SK-N-SH treated with all-trans-retinoic acid at 6 μM for 48 hours (cell line): ENCODE results near the gene PCTP.
A peak's percentile ranks its signal among the peaks of the same experiment; 100 is the strongest.

ENCODE experiments used
- ATAC-seq: fragments of 200-7000 bp; cut with Tn5 transposase; 3 replicates; pipeline ENCODE4 v1.9.1; 2020; ENCODE audit warnings: mild to moderate bottlenecking, moderate library complexity
- ARNTL ChIP-seq: fragments of 450-650 bp; formaldehyde crosslinking; IDR thresholded peaks from 2 replicates; pipeline ENCODE4 v1.5.0; 2020; ENCODE audit warnings: low read depth, mild to moderate bottlenecking, moderate library complexity, borderline replicate concordance
- BACH2 ChIP-seq: fragments of 250-450 bp; sonication (Bioruptor Pico); IDR thresholded peaks from 2 replicates; pipeline ENCODE4 v1.9.0; 2021; ENCODE audit warnings: mild to moderate bottlenecking, borderline replicate concordance
- CSRNP3 ChIP-seq: fragments of 250-450 bp; sonication (Bioruptor Pico); IDR thresholded peaks from 2 replicates; pipeline ENCODE4 v1.5.1; 2021; ENCODE audit warnings: mild to moderate bottlenecking, moderate library complexity
- ESRRG ChIP-seq: fragments of 250-450 bp; sonication (Bioruptor Pico); IDR thresholded peaks from 2 replicates; pipeline ENCODE4 v1.6.1; 2021; ENCODE audit warnings: mild to moderate bottlenecking
- ISL1 ChIP-seq: fragments of 250-450 bp; sonication (Bioruptor Pico); IDR thresholded peaks from 2 replicates; pipeline ENCODE4 v2.1.2; 2022; ENCODE audit warnings: mild to moderate bottlenecking, moderate library complexity
- OSR1 ChIP-seq: fragments of 250-450 bp; sonication (Bioruptor Pico); IDR thresholded peaks from 2 replicates; pipeline ENCODE4 v1.8.0; 2022; ENCODE audit warnings: moderate library complexity, mild to moderate bottlenecking, inconsistent platforms
- PATZ1 ChIP-seq: fragments of 250-450 bp; sonication (Bioruptor Pico); IDR thresholded peaks from 2 replicates; pipeline ENCODE4 v1.8.0; 2020; ENCODE audit warnings: mild to moderate bottlenecking, moderate library complexity, borderline replicate concordance
- POU6F1 ChIP-seq: fragments of 250-450 bp; sonication (Bioruptor Pico); IDR thresholded peaks from 2 replicates; pipeline ENCODE4 v1.8.0; 2021; ENCODE audit warnings: low read depth, mild to moderate bottlenecking, moderate library complexity, borderline replicate concordance
- PPARA ChIP-seq: fragments of 250-450 bp; sonication (Bioruptor Pico); IDR thresholded peaks from 2 replicates; pipeline ENCODE4 v1.5.0; 2020; ENCODE audit warnings: mild to moderate bottlenecking, borderline replicate concordance
- RARB ChIP-seq: fragments of 250-450 bp; sonication (Bioruptor Pico); IDR thresholded peaks from 2 replicates; pipeline ENCODE4 v1.8.0; 2021; ENCODE audit warnings: mild to moderate bottlenecking, moderate library complexity
- SNAI2 ChIP-seq: fragments of 250-450 bp; sonication (Bioruptor Pico); IDR thresholded peaks from 2 replicates; pipeline ENCODE4 v1.5.0; 2020; ENCODE audit warnings: mild to moderate bottlenecking, moderate library complexity
- TCF4 ChIP-seq: fragments of 250-450 bp; sonication (Bioruptor Pico); IDR thresholded peaks from 2 replicates; pipeline ENCODE4 v1.8.0; 2021; ENCODE audit warnings: mild to moderate bottlenecking, moderate library complexity, borderline replicate concordance
- TOX ChIP-seq: fragments of 250-450 bp; sonication (Bioruptor Pico); IDR thresholded peaks from 2 replicates; pipeline ENCODE4 v1.8.0; 2021; ENCODE audit warnings: mild to moderate bottlenecking, moderate library complexity, borderline replicate concordance
- TSHZ2 ChIP-seq: fragments of 250-450 bp; sonication (Bioruptor Pico); IDR thresholded peaks from 2 replicates; pipeline ENCODE4 v1.5.0; 2020; ENCODE audit warnings: mild to moderate bottlenecking, moderate library complexity
- ZC3H10 ChIP-seq: fragments of 250-450 bp; sonication (Bioruptor Pico); IDR thresholded peaks from 2 replicates; pipeline ENCODE4 v1.5.1; 2021; ENCODE audit warnings: mild to moderate bottlenecking, moderate library complexity
- ZFP3 ChIP-seq: fragments of 250-450 bp; sonication (Bioruptor Pico); IDR thresholded peaks from 2 replicates; pipeline ENCODE4 v1.5.0; 2020; ENCODE audit warnings: mild to moderate bottlenecking, moderate library complexity
- ZFP30 ChIP-seq: fragments of 450-650 bp; formaldehyde crosslinking; IDR thresholded peaks from 2 replicates; pipeline ENCODE4 v1.5.0; 2022; ENCODE audit warnings: mild to moderate bottlenecking, moderate library complexity
- ZNF565 ChIP-seq: fragments of 450-650 bp; formaldehyde crosslinking; conservative IDR thresholded peaks from 2 replicates; pipeline ENCODE4 v1.5.0; 2020; ENCODE audit warnings: low read depth, mild to moderate bottlenecking, moderate library complexity
- ZNF70 ChIP-seq: fragments of 450-650 bp; formaldehyde crosslinking; IDR thresholded peaks from 2 replicates; pipeline ENCODE4 v1.5.0; 2020; ENCODE audit warnings: mild to moderate bottlenecking, moderate library complexity
- ZNF8 ChIP-seq: fragments of 450-650 bp; formaldehyde crosslinking; IDR thresholded peaks from 2 replicates; pipeline ENCODE4 v1.5.0; 2020; ENCODE audit warnings: mild to moderate bottlenecking, moderate library complexity

Gene PCTP

GRCh38 chr17:55704401-55704800, 46.5 kb upstream of the PCTP start:
- ATAC-seq, result no peak
- TF ChIP-seq ZNF70 (CRISPR knock-in tag) (no peak), ZNF8 (CRISPR knock-in tag) (no peak), POU6F1 (CRISPR knock-in tag) (no peak), ISL1 (CRISPR knock-in tag) (no peak), BACH2 (CRISPR knock-in tag) (no peak)

- TF ChIP-seq TCF4, result no peak
- TF ChIP-seq PATZ1 (CRISPR knock-in tag), result no peak
- TF ChIP-seq OSR1 (CRISPR knock-in tag), result no peak
- no peak for TF ChIP-seq ARNTL (CRISPR knock-in tag)
- TF ChIP-seq SNAI2, result no peak
- TF ChIP-seq TOX (CRISPR knock-in tag), result no peak
- TF ChIP-seq ZNF565, result no peak
- TF ChIP-seq POU6F1 (CRISPR knock-in tag), result no peak
- no peak for TF ChIP-seq ZC3H10 (CRISPR knock-in tag)
- no peak for TF ChIP-seq TSHZ2 (CRISPR knock-in tag)
- no peak for TF ChIP-seq ZFP3 (CRISPR knock-in tag)
- TF ChIP-seq ZFP30 (CRISPR knock-in tag), result no peak
- ATAC-seq, result no peak
Measured at GRCh38 chr17:55705847-55706246, 45.0 kb upstream of the PCTP start.

GRCh38 chr17:55706808-55707773, 43.8 kb upstream of the PCTP start:
- no peak for TF ChIP-seq ESRRG (CRISPR knock-in tag)
- no peak for TF ChIP-seq CSRNP3 (CRISPR knock-in tag)
- no peak for TF ChIP-seq ARNTL (CRISPR knock-in tag)
- TF ChIP-seq ZNF565, result no peak
- no peak for TF ChIP-seq PPARA (CRISPR knock-in tag)
- TF ChIP-seq TSHZ2 (CRISPR knock-in tag), result 0 out of 2 replicates have a peak, but pooled peaks have one; percentile 20
- no peak for TF ChIP-seq ZNF8 (CRISPR knock-in tag)
- no peak for TF ChIP-seq RARB (CRISPR knock-in tag)
- peak; percentile 36; the same call in 1 of the 2 replicates for TF ChIP-seq TCF4
- TF ChIP-seq ISL1 (CRISPR knock-in tag), result no peak
- TF ChIP-seq POU6F1 (CRISPR knock-in tag), result no peak
- TF ChIP-seq, all 23 proteins: peak for 2
- peak; percentile 47; the same call in 2 of the 3 replicates for ATAC-seq
